ENCODE data around the gene RELL1.

Gene RELL1

DNA sequence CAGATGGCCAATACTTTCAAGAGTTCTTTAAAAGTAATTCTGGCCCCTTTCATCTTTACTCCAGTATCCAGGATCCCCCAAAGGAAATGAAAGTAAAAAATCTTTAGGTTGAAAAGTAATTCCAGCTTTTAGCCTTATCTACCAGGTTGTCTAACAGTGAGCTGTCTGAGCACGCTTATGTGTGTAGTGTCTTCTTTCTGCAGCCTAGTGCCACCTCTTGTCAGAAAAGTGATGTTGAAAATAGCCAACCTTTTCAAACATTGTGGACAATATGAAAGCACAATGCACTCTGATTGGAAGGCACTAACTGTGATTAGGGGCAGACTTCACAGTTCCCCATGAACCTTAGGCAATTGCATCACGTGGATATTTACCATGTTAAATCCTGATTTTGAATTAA is 92.1 kb downstream of the RELL1 start:
- DNase-seq = no peak

DNA sequence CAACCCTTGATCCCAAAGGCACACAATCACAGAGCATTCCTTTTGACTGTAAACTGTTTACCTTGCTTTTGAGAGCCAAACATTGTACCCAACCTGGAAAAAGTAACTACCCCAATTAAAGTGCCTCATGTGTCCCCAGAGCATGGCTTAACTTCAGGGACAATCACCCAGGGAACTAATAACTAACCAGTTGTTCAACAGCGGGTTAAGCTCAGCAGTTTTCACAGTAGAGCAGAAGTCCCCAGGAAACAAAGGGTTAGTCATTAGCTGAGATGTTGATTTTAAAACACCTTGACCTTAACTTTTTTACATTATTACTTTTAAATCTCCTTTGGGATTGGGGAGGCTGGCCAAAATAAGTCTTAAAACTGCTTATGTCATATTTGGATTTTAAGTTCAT is 94.8 kb downstream of the RELL1 start:
- no peak for DNase-seq

DNA sequence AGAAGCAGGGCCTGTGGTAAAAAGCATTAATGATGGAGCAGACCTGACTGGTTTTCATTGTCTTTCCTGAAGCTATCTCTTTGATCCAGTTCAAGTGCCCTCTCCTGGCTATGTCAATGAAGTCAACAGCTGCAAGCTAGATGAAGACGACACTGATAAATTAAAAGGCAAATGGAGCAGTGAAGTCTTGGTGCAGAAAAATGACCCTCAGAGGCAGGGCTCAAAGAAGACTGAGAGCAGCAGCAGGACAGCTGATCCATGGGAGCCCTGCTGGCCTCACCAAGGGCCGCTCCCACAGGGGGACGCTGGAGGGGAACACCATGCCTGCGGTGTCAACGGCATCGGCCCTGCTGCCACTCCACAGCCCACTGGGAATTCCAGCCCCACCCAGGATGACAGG is 96.2 kb downstream of the RELL1 start:
- no peak for DNase-seq

DNA sequence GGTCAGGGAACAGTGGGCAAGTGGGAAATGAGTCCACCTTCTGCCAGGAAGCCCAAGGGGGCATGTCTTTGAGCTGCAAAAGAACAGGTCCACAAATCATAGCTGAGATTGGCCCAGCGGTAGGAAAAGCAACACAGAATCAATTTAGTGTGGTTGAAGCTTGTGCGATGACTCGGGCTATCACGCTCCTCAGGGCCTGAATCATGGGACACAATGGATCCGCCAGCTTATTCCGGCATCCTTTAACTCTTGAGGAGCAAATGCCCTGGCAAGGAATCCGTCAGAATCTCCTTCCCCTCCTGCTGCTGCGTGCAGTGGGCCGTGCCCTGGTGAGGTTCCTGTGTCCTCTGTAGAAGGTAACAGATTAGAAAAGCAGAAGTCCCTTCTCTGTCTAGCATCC is 98.0 kb downstream of the RELL1 start:
- no peak for DNase-seq

DNA sequence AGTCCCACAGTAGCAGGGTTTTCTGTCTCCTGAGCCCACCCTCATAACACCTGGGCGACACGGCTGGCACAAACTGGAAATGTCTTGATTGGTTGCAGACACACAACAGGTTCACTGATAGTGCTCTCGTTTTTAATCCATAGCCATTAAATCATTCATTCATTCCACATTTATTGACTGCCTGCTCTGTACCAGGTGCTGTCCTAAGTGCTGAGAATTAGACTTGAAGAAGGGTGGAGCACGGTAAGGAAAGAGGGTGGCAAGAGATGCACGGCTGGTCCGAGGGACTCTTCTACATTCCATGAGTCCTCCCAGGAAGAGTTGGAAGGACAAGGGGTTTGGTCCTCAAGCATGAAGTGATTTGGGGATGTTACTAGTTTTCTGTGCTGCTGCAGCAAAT is 100.0 kb downstream of the RELL1 start:
- no peak for DNase-seq

DNA sequence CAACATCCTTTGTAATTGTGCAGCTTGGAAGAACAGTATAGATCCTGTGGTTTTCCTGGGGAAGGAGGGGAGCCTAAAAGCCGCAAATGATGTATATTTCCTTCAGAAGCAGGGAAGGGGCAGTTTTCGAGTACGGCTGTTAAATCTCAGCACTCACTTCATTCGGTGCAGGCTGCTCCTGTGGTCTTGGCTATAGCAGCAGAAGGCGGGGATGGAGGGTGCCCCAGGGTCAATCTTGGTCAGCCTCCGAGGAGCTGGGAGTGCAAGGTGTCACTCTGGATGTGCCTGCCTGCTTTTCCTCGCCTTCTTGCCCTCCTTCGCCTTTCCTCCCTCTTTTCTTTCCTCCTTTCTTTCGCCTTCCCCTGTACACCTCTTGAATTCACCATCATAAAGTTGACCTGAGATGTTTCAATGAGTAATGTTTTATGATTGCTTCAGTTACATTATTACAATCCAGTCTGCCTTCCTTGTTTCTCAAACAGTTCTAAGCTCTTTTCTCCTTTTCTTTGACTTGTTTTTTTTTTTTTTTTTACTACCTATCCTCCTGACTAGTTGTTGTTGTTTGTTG is 101.6 kb downstream of the RELL1 start:
- DNase-seq = no peak

DNA sequence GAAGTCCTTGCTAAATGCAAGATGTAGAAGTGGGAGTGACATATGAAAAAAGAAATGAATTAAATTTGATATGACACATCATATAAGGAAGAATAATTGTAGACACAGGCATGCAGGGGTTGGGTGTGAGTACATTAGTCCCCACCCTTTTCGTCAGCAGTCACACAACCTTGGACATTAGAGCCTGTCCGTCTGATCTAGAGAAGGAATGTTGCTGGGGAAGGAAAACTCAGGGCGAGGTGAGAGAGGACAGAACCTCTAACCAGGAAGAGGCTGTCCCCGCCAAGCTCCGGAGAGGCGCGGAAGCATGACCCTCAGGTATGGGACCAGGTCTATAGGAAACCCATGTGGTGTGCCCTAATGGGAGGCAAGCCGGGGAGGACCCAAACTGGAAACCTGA is 102.1 kb downstream of the RELL1 start:
- no peak for DNase-seq

DNA sequence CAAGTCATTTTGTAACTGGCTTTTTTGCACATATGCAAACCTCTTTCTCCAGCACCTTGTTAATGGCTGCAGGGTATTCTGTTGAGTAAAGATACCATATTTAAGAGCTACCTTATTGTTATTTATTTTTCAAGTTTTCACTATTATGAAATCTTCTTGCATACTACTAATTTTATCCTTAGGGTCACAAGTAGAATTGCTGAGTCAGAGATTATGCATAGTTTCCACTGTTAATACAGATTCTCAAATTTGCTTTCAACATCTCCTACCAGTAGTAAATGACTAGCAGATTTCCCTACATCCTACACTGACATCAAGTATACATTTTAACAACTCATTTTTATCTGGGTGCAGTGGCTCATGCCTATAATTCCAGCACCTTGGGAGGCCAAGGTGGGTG is 112.6 kb downstream of the RELL1 start:
- no peak for DNase-seq

DNA sequence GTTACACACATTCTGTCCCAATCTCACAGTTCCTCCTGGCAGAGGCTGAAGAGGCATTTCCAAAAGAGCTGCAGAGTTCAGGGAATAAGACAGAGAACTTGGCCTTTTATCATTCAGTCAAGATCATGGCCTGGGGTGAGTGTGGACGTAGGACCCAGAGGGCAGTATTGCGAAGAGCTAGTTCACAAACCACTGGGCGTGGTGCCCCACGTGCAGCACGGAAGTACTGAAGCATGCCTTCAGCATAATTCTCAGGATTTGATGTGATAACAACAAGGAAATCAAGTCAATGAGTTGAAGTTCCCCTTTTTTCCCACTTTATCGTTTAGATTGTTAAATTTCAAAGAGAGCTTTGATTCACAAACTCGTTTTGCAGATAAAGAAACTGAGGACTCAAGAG is 117.7 kb downstream of the RELL1 start:
- no peak for DNase-seq

DNA sequence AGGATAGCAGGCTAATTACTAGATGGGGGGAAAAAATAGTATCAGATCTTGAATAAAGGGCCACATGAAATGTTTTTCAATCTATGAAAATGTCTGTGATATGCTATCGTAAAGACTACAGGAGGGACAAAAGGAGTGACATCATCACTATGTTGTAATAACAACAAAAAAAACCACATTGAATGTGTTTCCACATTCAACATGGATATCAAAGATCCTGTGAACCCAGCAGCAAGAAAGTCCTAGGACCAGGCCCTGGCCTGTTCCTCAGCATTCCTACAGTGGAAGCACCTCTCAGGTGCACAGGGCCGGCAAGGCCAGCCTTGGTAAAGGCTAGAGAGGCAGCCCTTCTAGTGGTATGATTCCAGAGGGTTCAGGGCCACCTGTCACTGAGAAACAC is 118.3 kb downstream of the RELL1 start:
- no peak for DNase-seq

DNA sequence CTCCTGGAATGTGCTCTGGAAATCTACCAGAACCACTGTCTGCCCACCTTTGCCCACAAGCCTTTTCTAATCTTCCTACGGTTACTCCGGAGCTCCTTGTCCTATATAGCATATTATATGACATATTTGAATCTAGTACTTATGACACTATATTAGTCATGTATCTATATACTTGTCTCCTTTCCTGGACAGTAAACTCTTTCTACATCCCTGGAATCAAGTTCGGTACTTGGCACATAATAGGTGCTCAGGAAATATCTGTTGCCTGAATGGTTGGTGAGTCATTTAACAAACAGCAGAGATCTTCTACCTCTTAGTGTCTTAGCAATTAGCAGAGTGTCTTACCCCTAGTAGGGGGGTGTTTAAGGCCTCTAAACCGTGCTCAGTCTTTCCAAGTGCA is 123.6 kb downstream of the RELL1 start:
- no peak for DNase-seq

DNA sequence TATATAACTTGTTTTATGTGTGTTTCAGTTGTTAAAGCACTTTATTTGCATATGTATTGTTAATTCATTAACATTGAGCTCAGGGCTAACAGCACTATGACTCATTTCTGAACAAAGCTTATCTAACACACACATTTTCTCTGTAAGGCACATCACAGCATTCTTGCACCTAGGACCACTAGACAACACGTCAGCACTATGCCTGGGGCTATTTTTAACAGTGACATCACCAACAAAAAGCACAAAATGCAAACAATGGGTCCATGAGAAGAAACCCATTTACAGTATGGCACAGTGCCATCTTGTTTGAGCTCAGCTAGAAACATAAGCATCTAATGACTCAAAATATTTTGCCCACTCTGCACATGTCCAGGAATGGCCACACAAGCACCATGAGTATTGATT is 124.4 kb downstream of the RELL1 start:
- DNase-seq = no peak

DNA sequence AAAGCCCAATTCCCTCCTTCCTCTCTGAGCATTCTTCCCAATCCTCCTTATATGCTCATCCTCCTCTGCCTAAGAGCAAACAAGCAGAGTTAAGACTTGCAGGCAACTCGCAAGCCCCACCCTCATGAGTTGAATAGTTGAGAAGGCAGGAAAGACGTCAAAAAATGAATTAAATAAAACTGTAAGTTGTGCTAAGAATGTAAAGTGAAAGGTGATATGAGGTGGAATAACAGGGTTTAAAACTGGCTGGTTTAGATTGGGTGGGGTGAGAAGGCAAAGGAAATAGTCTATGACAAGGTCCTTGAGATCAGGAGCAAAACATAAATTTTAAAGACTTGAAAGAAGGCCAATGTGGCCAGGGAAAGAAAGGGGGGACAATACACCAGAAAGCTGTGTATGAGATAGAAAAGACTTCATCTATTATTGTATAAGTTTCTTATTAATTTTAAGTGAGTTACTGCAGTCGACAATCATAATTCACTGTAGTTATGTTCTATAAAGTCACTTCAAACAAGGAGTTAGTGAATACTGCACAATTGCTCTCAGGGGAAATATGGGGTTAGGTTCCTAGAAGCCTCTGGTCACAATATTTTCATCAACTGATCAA is 124.9 kb downstream of the RELL1 start:
- no peak for DNase-seq
